A673 (cell line): ENCODE data around the gene SLC32A1.

Experiments used
- CTCF ChIP-seq: fragments of 300-800, 200-600 bp; sonication (generic); conservative IDR thresholded peaks from 2 replicates; pipeline ENCODE4 v1.5.1; 2017; ENCODE audit warnings: low read depth, mild to moderate bottlenecking, antibody characterized with exemption, low read length, moderate library complexity, mixed read lengths
- EZH2 ChIP-seq: fragments of 200-600 bp; sonication (generic); IDR thresholded peaks from 2 replicates; pipeline ENCODE4 v1.6.1; 2017; ENCODE audit warnings: borderline replicate concordance, low read depth, mild to moderate bottlenecking, mixed read lengths, antibody characterized with exemption, low read length; ENCODE audit not compliant: poor library complexity, severe bottlenecking

- no peak for TF ChIP-seq EZH2
- no peak for TF ChIP-seq CTCF
These were observed 13.6 kb downstream of the SLC32A1 start for GRCh38 chr20:38737887-38738286.
